SHP77 (cell line): Measurements from ENCODE around the gene DPP10.
"Not testable (repeated sequence)": the region's sequence is repeated elsewhere in the genome, so short reads cannot be mapped to it uniquely, and the experiment has no call there.

Experiments used
- DNase-seq, 2 experiments: peaks; one replicate each; lab custom pipeline; 2025; lab: John Stamatoyannopoulos, UW

DPP10 gene

DNA sequence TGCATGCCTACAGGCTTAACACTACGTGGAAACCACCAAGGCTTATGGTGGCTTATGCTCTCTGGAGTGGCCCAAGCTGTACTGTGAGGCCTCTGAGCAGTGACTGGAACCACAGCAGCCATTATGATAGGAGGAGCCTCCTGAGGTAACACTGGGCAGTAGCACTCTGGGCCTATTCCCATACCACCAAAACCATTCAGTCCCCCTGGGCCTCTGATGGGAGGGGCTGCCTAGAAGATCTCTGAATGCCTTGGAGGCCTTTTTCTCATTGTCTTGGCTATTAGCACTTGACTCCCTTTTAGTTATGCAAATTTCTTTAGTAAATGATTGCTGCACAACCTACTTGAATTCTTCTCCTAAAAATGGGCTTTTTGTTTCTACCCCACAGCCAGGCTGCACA is 985.0 kb downstream of the DPP10 start:
- no peak for DNase-seq

DNA sequence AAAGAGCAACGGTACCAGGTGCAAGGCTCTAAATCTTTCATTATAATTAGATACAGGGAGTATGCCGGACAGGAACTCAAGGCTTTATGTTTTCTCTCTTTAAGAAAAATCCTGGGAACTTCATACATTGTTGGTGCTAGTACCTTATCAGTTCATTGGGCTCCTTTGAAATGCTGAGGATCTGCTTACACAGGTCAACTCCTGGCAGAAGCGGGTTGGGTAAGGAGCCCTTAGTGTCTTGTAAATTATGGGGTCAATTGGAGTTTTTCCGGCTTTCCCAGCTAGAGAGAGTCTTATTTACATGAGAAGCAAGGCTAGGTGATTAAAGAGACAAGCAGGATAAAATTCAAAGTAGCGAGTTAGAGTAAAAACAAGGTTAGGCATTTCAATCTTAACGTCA is 998.3 kb downstream of the DPP10 start:
- DNase-seq, result not testable (repeated sequence)

DNA sequence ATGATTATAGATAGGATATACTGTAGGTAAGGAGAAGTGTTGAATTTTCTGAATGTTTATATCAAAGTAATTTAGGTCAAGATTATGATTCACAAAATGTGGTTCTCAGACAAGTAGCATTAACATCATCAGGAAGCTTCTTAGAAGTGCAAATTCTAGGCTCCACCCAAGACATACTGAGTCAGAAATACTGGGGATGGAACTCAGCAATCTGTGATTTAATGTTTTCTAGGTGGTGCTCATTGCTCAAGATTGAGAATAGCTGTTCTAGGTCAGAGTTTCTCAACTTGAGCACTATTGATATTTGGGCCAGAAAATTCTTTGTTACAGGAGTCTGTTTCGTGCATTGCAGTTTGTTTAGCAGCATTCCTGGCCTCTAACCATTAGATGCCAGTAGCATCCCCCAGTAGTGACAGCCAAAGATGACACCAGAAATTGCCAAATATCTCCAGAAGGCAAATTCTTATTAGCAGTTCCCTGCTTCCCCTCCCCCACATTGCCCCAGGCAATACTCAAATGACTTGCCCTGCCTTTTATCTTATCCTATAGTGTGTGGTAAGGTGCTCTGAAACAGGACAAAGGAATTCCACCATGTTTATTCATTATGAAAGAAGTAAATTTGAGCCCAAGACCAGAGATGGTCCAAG is 1001.2 kb downstream of the DPP10 start:
- no peak for DNase-seq

DNA sequence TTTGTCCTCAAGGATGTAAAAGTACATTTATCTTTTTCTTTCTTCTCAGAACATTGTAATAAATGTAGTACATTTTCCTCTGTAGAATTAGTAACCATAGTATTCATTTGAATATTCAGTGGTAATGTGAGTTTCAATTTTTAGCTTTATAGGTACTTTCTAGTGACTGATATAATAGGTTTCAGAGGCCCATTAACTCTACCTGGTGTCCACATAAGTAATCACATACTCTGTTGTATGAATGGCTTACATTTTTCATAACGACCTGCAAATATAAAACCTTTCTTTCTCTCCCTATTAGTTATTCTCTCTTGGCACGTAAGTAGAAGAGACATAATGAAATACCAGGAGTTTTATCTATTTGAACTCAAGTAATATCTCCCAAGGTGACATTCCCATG is 1017.6 kb downstream of the DPP10 start:
- no peak for DNase-seq

DNA sequence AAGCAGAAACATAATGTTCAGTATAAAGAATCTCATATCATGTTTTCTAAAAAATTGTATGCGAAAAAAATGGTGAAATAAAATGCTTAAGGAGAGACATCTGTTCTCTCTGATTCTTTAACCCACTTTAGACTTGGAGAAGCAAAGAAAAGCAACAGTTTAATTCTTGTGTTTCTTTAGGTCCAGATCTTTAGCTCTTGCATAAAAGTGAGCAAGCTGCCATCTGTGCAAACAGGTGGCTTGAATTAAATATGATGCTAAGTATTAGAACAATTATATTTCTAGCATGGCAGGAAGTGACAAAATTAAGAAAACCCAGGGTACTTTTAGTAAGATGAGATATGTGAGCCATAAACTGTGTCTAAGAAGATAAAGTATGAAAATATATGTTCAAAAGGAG is 1038.3 kb downstream of the DPP10 start:
- no peak for DNase-seq

DNA sequence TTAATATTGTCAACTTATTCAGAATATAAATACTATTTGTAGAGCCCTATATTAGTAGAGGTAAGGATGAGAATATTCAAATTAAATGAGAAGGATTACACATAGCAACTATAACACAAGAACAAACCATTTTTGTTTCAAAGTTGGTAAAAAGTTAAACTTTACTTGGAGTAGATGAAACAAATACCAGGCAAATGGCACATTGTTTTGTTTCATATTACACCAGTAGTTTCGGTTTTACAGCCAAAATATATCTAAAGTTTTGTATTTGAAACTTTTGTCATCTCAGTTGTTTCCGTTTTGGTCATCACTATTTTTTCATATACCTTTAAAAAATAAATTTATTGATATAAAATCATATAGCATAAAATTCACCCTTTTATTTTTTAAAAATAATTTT is 1039.4 kb downstream of the DPP10 start:
- DNase-seq, result no peak

DNA sequence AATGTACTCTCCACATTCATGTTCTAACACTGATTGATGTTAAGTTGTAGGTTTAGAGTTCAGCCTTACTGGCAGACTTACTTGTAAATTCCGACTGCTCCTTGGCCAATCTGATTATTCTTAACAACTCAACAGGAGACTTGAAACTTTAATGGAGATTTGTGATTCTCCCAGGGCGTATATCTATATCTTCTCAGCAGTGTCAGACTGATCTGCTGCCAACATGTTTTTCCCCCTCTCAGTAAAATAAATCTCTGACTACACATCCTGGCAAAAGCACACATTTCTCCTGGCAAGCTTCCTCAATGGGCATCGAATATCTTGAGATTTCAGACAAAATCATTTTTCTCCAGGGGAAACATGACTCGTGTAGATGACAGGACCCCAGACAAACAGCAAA is 1041.2 kb downstream of the DPP10 start:
- no peak for DNase-seq

DNA sequence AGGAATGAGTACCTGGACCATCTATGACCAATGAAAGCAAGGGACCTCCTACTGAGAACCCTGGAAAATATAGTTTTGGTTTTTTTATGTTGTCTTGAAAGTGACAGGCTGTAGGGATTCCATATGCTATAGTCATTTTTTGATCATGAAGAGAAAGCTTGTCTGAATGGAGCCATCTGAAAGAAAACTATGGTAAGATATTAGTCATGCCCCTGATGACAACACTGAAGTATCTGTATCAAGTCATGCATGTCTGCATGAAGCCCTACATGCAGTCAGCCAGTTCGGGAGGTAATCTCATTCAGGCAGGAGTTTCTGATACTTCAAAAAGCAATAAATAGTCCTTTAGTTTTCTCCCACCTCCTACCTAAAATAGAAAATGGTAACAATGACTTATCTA is 1042.0 kb downstream of the DPP10 start:
- no peak for DNase-seq

DNA sequence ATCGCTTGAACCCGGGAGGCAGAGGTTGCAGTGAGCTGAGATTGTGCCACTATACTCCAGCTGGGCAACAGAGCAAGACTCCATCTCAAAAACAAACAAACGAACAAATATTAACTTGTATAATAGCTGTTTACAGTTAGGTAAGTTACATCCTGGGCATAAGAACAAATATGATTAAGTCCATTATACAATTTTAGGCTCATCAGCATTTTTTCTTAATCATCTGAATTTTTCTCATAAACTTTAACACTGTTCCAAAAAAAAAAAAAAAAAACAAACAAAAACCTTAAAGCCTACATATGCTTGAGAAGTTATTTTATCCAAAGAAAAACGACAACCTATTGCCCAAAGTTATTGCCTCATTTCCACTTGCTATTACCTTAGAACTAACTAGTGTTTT is 1042.5 kb downstream of the DPP10 start:
- DNase-seq, result no peak

DNA sequence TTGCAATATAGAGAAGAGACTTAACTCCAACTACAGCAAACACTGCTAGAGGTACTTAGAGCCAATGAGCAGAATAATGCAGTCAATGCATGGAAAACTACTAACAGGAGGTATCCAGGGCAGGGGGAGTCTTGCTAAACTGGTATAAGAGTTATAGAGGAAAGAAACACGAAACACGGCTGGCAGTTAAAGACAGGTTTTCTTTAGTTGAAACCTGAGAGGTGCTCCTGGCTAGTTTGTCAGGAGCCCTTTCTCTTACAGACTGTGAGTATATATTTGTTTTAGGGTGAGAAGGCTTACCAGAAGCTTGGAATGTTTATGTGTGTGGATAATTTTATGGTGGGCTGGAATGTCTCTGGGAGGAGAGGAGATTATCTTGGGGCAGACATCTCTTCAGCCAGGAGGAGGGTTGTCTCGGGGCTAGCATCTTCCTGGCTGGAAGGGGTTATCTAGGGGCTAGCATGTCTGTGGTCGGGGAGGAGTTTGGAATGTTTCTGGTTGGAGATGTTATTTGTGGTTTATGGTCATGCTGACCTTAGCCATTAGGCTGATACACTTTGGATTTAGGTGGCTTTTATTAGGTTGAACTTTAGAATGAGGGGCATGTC is 1048.8 kb downstream of the DPP10 start:
- no peak for DNase-seq

DNA sequence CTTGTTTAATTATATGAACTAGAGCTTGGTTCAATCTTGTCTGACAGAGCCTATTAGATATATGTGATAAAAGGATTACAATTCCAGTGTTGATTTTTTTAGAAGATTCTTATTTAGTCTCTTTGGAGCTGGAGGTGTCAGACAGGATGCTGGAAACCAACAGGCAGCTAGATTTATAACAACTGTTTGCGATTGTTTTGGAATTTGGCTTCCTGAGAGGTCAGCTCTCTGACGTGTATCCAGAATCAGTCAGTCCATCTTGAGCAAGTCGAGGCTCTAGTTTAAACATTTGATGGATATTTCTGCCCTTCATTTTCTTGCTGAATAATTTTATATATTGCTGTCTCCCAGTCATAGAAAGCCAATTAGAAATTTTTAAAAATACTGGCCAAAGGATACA is 1062.9 kb downstream of the DPP10 start:
- DNase-seq, result no peak

DNA sequence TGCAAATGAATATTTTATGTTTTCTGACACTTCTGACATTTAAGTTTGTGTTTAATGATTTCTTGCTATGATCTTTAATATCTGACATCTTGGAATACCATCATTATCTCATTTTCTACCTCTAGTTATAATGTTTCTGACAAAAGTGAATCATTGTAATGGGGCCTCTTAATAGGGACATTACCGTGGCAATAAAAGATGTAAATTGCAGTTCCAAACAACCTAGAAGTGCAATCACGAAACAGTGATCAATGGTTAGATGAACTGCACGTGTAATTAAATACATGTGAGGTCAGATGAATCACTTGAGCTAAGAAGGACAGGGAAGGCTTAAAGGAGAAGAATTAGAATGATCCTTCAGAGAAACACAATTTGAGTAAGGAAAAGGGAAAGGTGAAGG is 1078.3 kb downstream of the DPP10 start:
- no peak for DNase-seq

DNA sequence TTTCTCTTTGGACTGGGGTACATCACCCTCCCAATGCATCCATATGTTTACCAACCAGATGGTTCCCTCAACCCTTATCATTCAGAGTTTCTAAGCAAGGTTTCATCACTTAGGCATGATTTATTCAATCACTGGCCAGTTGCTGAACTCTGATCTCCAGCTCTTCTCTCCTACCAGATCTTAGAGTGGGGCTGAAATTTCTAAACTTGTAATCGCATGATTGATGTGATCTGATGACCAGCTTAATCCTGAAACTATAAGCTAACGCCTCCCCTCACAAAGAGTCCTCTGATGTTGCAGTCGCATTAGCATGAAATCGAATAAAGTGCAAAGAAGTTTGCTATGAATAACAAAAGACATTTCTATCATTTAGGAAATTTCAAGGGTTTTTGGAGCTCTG is 1082.0 kb downstream of the DPP10 start:
- no peak for DNase-seq

DNA sequence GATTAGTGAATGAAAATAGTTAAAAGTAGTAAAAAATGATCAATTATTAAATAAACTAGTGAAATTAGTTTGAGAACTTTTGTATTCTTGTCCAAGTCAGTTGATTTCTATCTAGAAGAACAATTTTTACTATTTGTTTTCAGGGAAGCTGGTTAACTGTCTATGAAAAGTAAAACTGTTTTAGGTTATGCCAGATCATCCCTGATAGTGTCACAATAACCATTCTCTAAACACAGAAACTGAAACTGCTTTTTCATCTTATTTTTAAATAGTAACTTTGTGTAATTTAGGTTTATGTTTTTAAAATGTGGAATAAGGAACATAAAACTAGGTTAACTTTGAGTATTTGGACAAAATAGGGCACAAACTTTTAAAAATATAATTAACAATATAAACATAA is 1087.2 kb downstream of the DPP10 start:
- DNase-seq, result no peak

DNA sequence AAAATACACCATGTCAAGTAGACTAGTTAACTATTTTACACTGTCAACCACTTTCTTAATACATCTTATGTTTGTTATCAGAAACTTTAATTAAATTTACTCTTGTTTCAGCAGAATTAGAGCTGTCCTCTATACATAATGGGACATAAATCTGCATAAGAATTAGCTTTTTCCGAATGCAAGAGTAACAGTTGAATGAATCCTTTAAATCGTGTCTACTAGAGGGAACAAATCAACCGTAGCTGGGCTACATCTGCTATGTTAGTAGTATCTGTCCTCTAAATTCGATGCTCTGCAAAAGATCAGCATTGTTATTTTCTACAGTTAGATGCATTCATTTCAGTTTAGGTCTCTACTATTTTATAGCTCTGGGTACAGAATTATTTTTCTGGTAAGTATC is 1090.6 kb downstream of the DPP10 start:
- no peak for DNase-seq

DNA sequence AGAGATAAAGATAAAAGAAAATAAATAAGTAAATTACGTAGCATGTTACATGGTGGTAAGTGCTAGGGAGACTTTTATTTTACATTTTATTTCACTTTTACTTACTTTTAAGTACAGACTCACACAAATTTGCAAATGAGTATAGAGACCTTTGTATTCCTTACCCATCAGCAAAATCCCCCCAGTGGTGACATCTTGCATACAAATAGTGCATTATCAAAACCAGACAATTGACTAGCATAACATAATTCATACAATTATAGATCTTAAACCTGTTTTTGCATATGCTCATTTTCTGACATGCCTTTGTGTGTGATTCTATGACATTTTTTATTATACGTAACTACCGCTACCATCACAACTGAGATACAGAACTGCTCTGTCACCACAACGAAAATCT is 1099.4 kb downstream of the DPP10 start:
- DNase-seq, result no peak

DNA sequence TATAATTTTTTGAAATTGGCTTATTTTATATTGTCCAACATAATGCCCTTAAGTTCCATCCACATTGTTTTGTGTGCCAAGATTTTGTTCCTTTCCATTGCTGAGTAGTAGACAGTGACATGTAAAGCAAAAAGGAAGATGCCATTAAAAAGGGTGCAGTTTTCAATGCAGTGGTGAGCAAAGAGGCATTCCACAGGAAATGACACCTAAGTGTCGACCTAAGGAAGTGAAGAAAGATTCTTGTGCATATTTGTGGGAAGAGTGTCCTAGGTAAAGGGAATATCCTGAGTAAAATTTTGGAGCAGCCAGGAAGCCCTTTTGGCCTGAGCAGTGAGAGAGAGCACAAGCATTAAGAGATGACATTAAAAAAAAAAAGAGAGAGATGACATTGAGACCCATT is 1099.9 kb downstream of the DPP10 start:
- no peak for DNase-seq

DNA sequence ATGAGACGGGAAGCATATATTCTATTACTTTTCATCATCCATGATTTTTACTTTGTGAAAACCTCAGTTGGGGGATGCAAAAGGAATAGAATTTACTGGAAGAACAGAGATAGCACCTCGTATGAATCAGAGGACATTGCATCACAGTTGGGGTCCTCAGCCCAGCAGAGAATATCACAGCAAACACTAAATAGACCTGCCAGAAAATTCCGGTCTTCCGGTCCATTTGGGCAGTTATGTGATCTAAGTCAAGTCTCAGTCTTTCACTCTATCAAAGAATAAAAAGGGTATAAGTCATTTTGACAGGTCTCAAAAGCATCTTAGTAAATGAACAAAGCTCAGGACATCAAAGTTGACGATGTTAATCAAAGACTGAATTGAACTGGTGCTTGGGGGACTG is 1100.6 kb downstream of the DPP10 start:
- DNase-seq, result no peak

DNA sequence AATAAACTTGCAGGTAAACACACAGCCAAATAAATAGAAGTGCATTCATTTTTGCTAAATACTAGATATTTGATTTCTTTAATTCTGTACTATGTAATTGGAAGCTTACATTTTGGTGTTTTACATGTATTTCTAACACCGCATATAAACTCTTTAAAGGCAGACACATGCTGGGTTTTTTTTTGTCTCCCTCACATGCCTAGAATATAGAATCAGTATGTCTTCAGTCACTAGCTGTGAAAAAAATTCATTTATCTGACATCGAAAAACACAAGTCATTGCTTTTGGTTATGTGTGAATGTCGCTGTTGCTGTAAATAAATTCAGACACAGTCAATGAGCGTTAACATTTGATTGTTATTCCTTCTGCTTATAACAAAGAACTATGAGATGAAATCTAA is 1101.0 kb downstream of the DPP10 start:
- no peak for DNase-seq

DNA sequence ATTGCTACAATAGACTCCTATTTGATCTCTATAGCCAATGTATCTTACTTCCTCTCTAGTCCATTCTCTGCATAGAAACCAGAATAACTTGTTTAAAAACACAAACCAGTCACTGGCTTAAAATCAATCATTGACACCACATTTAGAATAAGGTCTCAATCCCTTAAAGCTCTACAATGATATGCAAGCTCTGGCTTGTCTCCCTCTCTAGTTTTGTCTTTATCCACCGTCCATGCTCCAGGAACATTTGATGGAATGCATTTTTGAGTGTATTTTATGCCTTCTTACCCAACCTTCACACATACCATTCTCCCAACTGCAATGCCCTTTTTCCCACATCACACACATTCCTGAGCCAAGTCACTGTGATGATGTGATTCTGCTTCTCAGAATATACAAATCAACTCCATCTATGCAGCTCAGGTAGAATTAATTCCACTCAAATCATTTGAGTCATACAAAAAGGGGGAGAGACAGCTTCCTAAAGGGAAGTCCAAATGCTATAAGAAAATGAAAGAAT is 1107.2 kb downstream of the DPP10 start:
- no peak for DNase-seq

DNA sequence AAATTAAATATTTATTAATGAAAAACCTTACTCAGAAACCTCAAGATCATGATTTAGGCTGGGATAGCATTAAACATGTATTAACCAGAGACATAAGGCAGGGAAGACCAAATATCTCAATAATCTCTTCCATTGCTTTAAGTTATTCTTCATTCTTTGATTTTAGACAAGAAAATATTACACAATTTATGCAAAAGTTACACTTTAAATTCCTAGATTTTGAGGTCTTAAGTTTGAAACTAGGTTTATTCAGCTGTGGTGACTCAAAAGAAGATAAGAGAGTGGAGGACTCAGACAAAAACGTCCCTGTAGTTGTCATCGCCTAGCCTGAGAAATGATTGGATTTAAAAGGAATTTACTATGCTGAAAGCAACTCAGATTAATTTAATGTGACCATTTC is 1110.3 kb downstream of the DPP10 start:
- DNase-seq, result no peak

DNA sequence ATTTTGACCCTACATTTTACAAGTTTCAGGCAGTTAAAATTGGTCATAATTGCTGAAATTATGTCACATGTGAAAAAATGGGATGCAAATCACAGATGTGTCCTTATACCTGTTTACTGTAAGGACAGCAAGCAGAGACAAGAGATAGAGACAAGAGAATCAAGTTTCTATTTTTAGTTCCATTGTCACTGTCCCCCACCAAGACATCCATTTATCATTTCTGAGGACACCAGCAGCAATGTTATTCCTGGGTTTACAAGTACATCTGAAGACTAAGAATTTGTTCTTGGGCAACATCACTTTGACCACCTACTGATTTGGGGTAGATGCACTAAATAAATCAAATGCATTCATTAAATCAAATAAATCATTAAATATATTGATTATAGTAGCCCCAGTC is 1111.7 kb downstream of the DPP10 start:
- no peak for DNase-seq

DNA sequence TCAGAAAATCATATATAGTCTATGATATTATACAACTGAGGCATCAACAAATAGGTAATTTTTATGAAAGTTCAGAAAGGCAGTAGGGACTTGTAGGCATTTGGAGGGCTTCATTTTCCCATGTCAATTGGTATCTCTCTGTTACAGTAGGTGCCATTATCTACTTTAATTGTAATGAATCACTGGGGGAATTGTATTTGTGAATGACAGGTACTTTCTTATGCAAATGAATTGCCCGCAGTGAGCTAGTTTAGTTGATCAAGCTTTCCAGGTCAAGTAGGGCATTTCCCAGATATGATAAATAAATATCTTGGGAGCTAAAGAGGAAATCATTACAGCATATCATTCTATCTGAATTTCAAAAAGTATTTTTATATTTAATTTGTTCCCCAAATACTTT is 1116.3 kb downstream of the DPP10 start:
- no peak for DNase-seq

DNA sequence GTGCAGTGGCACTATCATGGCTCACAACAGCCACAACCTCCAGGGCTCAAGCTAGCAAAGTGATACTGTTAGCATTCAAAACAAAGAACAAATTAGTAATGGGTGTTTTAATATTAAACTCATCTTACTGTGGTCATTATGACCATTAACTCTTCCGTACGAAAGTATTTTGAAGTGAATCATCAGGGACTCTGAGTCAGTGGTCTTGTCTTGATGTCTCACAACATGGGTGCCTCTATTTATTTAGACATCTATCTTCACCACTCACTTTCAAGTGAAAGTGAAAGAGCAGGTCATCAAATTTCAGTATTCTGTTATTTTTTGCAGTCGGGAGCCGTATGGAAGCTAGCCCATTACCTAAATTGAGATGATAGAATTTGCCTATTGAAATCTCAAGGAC is 1118.2 kb downstream of the DPP10 start:
- no peak for DNase-seq
